GM13976 (cell line): Measurements from ENCODE around the gene CDH12.

Experiments used
- DNase-seq: peaks from one replicate; pipeline ENCODE4 v3.0.0; 2012; ENCODE audit warnings: low spot score
- in situ Hi-C: fragments of 300-500 bp; cut with MboI; formaldehyde crosslinking; loops from one replicate; pipeline ENCODE4 v1.12.0; 2022; ENCODE audit warnings: low sequenced_read_pairs, mixed read lengths, inconsistent platforms; ENCODE audit not compliant: unreplicated experiment
- TF ChIP-seq, protein P1 (sequence below): IDR thresholded peaks from 2 replicates; pipeline ENCODE4 v1.5.1; 2012; ENCODE audit warnings: borderline replicate concordance, mild to moderate bottlenecking; ENCODE audit not compliant: insufficient read depth; ENCODE audit errors: extremely low read depth, missing control alignments, control extremely low read depth

CDH12 gene

DNA sequence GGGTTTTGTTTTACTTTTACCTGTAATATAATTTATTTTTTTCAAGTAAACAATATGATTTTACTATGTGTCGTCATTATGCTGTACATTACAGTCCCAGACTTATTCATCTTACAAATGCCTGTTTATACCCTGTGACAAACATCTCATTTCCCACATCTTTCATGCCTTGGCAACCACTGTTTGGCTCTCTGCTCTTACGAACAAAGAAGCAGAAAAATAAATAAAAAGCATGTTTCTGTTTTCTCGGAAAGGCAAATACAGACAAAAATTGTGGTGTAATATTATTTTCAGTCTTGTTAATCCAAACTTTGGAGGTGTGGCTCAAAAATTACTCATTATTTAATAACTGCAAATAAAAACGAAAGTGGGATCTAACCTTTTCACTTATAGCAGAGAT is 393.0 kb downstream of the CDH12 start:
- TF ChIP-seq, protein P1, sequence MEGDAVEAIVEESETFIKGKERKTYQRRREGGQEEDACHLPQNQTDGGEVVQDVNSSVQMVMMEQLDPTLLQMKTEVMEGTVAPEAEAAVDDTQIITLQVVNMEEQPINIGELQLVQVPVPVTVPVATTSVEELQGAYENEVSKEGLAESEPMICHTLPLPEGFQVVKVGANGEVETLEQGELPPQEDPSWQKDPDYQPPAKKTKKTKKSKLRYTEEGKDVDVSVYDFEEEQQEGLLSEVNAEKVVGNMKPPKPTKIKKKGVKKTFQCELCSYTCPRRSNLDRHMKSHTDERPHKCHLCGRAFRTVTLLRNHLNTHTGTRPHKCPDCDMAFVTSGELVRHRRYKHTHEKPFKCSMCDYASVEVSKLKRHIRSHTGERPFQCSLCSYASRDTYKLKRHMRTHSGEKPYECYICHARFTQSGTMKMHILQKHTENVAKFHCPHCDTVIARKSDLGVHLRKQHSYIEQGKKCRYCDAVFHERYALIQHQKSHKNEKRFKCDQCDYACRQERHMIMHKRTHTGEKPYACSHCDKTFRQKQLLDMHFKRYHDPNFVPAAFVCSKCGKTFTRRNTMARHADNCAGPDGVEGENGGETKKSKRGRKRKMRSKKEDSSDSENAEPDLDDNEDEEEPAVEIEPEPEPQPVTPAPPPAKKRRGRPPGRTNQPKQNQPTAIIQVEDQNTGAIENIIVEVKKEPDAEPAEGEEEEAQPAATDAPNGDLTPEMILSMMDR, result no peak
- no peak for DNase-seq
- in situ Hi-C loops, result no loop called here

- in situ Hi-C loops, result no loop called here
- TF ChIP-seq, protein P1, result no peak
- DNase-seq, result no peak
Observed at GRCh38 chr5:22432905-22433304, 420.2 kb downstream of the CDH12 start.

DNA sequence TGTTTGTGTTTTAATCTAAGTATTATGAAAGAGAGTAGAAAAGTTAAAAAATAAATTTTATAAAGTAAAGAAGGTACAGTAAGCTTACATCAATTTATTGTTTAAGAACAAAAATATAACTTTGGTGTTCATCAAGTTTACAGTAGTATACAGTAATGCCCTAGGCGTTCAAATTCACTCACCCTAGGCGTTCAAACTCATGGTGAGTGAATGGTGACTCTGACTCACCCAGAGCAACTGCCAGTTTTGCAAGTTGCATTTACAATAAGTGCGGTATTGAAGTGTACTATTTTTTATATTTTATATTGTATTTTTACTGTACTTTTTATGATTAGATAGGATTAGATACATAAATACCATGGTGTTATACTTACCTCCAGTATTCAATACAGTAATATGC is 421.3 kb downstream of the CDH12 start:
- in situ Hi-C loops, result no loop called here
- TF ChIP-seq, protein P1, result no peak

DNA sequence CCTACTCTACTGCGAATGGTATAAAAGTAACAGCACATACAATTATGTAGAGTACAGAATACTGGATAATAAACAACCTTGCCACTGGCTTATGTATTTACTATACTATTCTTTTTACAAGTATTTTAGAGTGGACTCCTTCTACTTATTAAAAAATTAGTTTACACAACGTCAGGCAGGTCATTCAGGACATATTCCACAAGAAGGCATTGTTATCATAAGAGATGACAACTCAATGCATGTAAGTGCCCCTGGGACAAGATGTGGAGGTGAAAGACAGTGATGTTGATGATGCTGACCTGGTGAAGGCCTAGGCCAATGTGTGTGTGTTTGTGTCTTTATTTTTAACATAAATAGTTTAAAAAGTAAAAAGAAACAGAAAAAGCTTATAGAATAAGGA is 421.7 kb downstream of the CDH12 start:
- no peak for DNase-seq
- TF ChIP-seq, protein P1, result no peak

More for the DNA sequence above, 421.3 kb downstream of the CDH12 start:
- no peak for DNase-seq

GRCh38 chr5:22411554-22412349 is 441.4 kb downstream of the CDH12 start:
- DNase-seq, result no peak
- in situ Hi-C loops, result no loop called here
- TF ChIP-seq, protein P1, result no peak

More for the DNA sequence above, 421.7 kb downstream of the CDH12 start:
- in situ Hi-C loops, result no loop called here

GRCh38 chr5:22391956-22392355 is 461.2 kb downstream of the CDH12 start:
- DNase-seq, result no peak
- in situ Hi-C loops, result no loop called here
- TF ChIP-seq, protein P1, result no peak
